Neuronal stem cell (in vitro differentiated cells): Measurements from ENCODE around the gene SNAI1. TPM values are rescaled to one million over a fixed set of nuclear protein-coding genes. Genes with fewer than 3 reads are reported as not detected.

Experiments
- DNase-seq: peaks from one replicate; pipeline ENCODE4 v3.0.0-alpha.2; 2013; ENCODE audit warnings: low spot score
- H2AFZ ChIP-seq: one replicate; pipeline ENCODE4 v1.6.1; 2013; ENCODE audit warnings: mild to moderate bottlenecking, low read length, inconsistent platforms
- H2AK5ac ChIP-seq: 2 replicates; pipeline ENCODE4 v1.6.1; 2013; ENCODE audit warnings: low read depth, mild to moderate bottlenecking, inconsistent platforms, low read length, moderate library complexity, mixed read lengths
- H2BK120ac ChIP-seq: 2 replicates; pipeline ENCODE4 v1.6.1; 2013; ENCODE audit warnings: low read depth, mild to moderate bottlenecking, inconsistent platforms, low read length, moderate library complexity, mixed read lengths
- H2BK12ac ChIP-seq: one replicate; pipeline ENCODE4 v1.6.1; 2013; ENCODE audit warnings: low read length, inconsistent platforms
- H2BK15ac ChIP-seq: 2 replicates; pipeline ENCODE4 v1.6.1; 2013; ENCODE audit warnings: mild to moderate bottlenecking, low read length, inconsistent platforms, mixed read lengths
- H2BK5ac ChIP-seq: one replicate; pipeline ENCODE4 v1.6.1; 2013; ENCODE audit warnings: inconsistent platforms, mild to moderate bottlenecking, low read length, moderate library complexity
- H3K14ac ChIP-seq: one replicate; pipeline ENCODE4 v1.6.1; 2013; ENCODE audit warnings: low read length, inconsistent platforms
- H3K18ac ChIP-seq: 2 replicates; pipeline ENCODE4 v1.6.1; 2013; ENCODE audit warnings: low read length, inconsistent platforms
- H3K23ac ChIP-seq: 2 replicates; pipeline ENCODE4 v1.6.1; 2013; ENCODE audit warnings: low read depth, mild to moderate bottlenecking, mixed read lengths, low read length, inconsistent platforms; ENCODE audit not compliant: poor library complexity
- H3K27ac ChIP-seq: replicated peaks from 3 replicates; pipeline ENCODE4 v1.5.1; 2013; ENCODE audit warnings: low read length, inconsistent platforms
- H3K27me3 ChIP-seq, 3 experiments: 2 replicates each; pipeline ENCODE4 v1.6.1; 2013; ENCODE audit warnings: low read length in 3 of 3, mild to moderate bottlenecking in 2 of 3, inconsistent platforms in 1 of 3, low read depth in 1 of 3, mixed read lengths in 1 of 3, moderate library complexity in 1 of 3; ENCODE audit not compliant: control insufficient read depth in 3 of 3, insufficient read depth in 3 of 3
- H3K36me3 ChIP-seq, 2 donors: replicated peaks in 1 of 2; 2 replicates each; pipeline ENCODE4 v1.6.1; 2013; ENCODE audit warnings: low read length in 2 of 2; ENCODE audit not compliant: control insufficient read depth in 2 of 2, insufficient read depth in 2 of 2
- H3K4ac ChIP-seq: 2 replicates; pipeline ENCODE4 v1.6.1; 2013; ENCODE audit warnings: inconsistent platforms, mild to moderate bottlenecking, low read length, moderate library complexity
- H3K4me1 ChIP-seq, 2 donors: 1 replicate in 1 of 2; 2 replicates in 1 of 2; pipeline ENCODE4 v1.6.1; 2013; ENCODE audit warnings: low read length in 2 of 2, low read depth in 1 of 2; ENCODE audit not compliant: control insufficient read depth in 2 of 2, insufficient read depth in 1 of 2
- H3K4me2 ChIP-seq: one replicate; pipeline ENCODE4 v1.6.1; 2013; ENCODE audit warnings: mild to moderate bottlenecking, low read length, inconsistent platforms; ENCODE audit not compliant: insufficient read depth, poor library complexity, severe bottlenecking
- H3K4me3 ChIP-seq, 2 donors: 2 replicates each; pipeline ENCODE4 v1.5.1; 2013; ENCODE audit warnings: low read length in 2 of 2, mild to moderate bottlenecking in 2 of 2, inconsistent platforms in 1 of 2, moderate library complexity in 1 of 2
- H3K79me1 ChIP-seq: one replicate; pipeline ENCODE4 v1.6.1; 2013; ENCODE audit warnings: low read depth, mild to moderate bottlenecking, inconsistent platforms, low read length, moderate library complexity
- H3K9ac ChIP-seq: one replicate; pipeline ENCODE4 v1.6.1; 2013; ENCODE audit warnings: mild to moderate bottlenecking, low read depth, low read length, inconsistent platforms; ENCODE audit not compliant: poor library complexity
- H3K9me3 ChIP-seq, 2 donors: replicated peaks in 1 of 2; 2 replicates each; pipeline versions ENCODE3 to v1.6.1; 2013; ENCODE audit warnings: low read length in 2 of 2, mild to moderate bottlenecking in 2 of 2, inconsistent platforms in 1 of 2, low read depth in 1 of 2, mixed read lengths in 1 of 2, moderate library complexity in 1 of 2; ENCODE audit not compliant: control insufficient read depth in 2 of 2, insufficient read depth in 1 of 2
- H4K8ac ChIP-seq: one replicate; pipeline ENCODE4 v1.6.1; 2013; ENCODE audit warnings: low read depth, mild to moderate bottlenecking, inconsistent platforms, low read length, moderate library complexity
- H4K91ac ChIP-seq: one replicate; pipeline ENCODE4 v1.6.1; 2013; ENCODE audit warnings: low read length, low read depth, mild to moderate bottlenecking, inconsistent platforms; ENCODE audit not compliant: poor library complexity
- WGBS, 2 donors: extraction: QIAGEN DNeasy Blood & Tissue Kit; methylation state at CpG; one replicate each; pipeline ENCODE4 v1.1.7; 2013; ENCODE audit warnings: missing lambda C conversion rate in 2 of 2, mixed read lengths in 1 of 2; ENCODE audit not compliant: insufficient read length in 2 of 2, insufficient replicate concordance in 1 of 2; ENCODE audit errors: extremely low coverage in 2 of 2; 5-methylcytosine and 5-hydroxymethylcytosine counted together
- small RNA-seq: library from polyadenylated mRNA; stranded (forward); fragments of <200 nt; extraction: miRNeasy Mini kit (QIAGEN cat#:217004); gene quantifications from one replicate; pipeline ENCODE3, GENCODE V24; 2013; ENCODE audit not compliant: insufficient read depth

The SNAI1 gene

DNA sequence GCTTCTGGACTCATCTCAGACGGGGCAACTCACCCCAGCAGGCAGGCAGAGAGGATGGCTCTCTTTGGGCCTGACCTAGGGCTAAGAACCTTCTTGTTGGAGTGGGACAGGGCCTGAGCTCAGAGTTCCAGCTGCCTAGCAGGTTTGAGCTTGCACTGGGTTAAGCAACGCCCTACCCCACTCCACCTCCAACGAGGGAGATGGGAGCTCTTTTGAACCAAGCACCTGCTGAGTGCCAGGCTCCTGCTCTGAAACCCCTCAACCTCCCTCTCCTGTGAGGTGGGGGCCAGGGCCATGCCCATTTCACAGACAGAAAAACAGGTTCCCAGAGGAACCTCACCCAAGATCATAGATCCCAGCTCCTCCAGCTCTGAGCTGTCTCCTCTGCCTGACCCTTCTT is 54.3 kb downstream of the SNAI1 start:
- no peak overlapping the region for H2BK5ac ChIP-seq
- no peak overlapping the region for H3K4me3 ChIP-seq
- H3K79me1 ChIP-seq: no peaks in the 10 kb centered on the region
- DNase-seq: no peak
- H2BK15ac ChIP-seq: no peak overlapping the region
- peak overlapping the region; percentile 72 for H2AK5ac ChIP-seq
- no peak overlapping the region for H3K14ac ChIP-seq
- peak overlapping the region; percentile 73 for H3K18ac ChIP-seq
- H3K4me1 ChIP-seq: peaks cover 7 to 13% of the 10 kb centered on the region in 2 donors
- no peaks in the 10 kb centered on the region for H3K36me3 ChIP-seq
- H4K8ac ChIP-seq: no peak overlapping the region
- WGBS, 2 donors: no CpG with 5 or more reads among the region's 3 CpGs
- H3K4ac ChIP-seq: no peak overlapping the region
- no peak overlapping the region for H2BK120ac ChIP-seq
- H3K4me2 ChIP-seq: no peak overlapping the region
- H3K9me3 ChIP-seq: peaks cover 0 to 2% of the 10 kb centered on the region in 2 donors
- H3K23ac ChIP-seq: no peak overlapping the region
- no peak overlapping the region for H2AFZ ChIP-seq
- H3K9ac ChIP-seq: no peak overlapping the region
- no peak overlapping the region for H3K27ac ChIP-seq
- H3K27me3 ChIP-seq: no peaks in the 10 kb centered on the region
- no peak overlapping the region for H2BK12ac ChIP-seq
- no peak overlapping the region for H4K91ac ChIP-seq

DNA sequence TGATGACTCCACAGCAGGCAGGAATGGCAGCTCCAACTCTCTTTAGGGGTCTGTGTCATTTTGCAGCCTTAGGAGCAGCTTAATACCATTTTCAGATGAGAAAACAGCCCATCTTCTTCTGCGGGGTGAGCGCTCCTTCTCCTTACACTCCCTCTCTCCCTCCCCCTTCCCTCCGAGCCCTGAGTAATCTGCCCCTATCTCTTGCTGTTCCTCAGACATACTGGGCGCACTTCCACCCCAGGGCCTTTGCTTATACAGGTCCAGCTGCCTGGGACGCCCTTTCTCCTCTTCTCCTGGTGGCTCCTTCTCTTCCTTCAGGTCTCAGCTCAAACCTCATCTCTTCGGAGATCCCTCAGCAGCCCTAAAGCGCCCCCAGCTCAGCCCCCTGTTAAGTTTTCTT is 54.8 kb downstream of the SNAI1 start:
- H3K4ac ChIP-seq: no peak overlapping the region
- H3K14ac ChIP-seq: no peak overlapping the region
- H3K18ac ChIP-seq: no peak overlapping the region
- no peak overlapping the region for H3K9ac ChIP-seq
- H3K36me3 ChIP-seq: no peaks in the 10 kb centered on the region
- no peak overlapping the region for H2BK120ac ChIP-seq
- no peak overlapping the region for H2AFZ ChIP-seq
- H2BK12ac ChIP-seq: no peak overlapping the region
- no peak overlapping the region for H3K4me2 ChIP-seq
- H3K79me1 ChIP-seq: no peaks in the 10 kb centered on the region
- no peak overlapping the region for H4K8ac ChIP-seq
- WGBS, 2 donors: no CpG with 5 or more reads among the region's 7 CpGs
- H3K27me3 ChIP-seq: no peaks in the 10 kb centered on the region
- peak overlapping the region; percentile 40 for H2BK15ac ChIP-seq
- H3K4me1 ChIP-seq: peaks cover 7 to 13% of the 10 kb centered on the region in 2 donors
- H3K27ac ChIP-seq: no peak overlapping the region
- H4K91ac ChIP-seq: no peak overlapping the region
- DNase-seq: no peak
- no peak overlapping the region for H2BK5ac ChIP-seq
- H2AK5ac ChIP-seq: peak overlapping the region; percentile 8
- no peak overlapping the region for H3K23ac ChIP-seq
- no peaks in the 10 kb centered on the region for H3K9me3 ChIP-seq
- no peak overlapping the region for H3K4me3 ChIP-seq

DNA sequence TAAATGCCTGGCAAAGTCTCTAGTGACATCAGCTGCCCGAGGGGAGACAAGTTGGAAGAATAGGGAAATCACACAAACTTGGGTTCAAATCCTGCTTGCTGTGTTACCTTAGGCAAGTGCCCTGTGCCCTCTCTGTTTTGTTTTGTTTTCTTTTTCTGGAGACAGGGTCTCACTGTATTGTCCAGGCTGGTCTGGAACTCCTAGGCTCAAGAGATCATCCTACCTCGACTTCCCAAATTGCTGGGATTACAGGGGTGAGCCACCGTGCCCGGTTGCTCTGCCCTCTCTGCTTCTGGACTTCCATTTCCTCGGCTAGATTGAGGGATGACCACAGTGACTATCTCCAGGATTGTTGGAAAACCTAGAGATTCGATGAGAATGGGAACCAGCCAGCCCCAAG is 55.4 kb downstream of the SNAI1 start:
- H4K8ac ChIP-seq: no peak overlapping the region
- DNase-seq: no peak

More for the DNA sequence above, 55.4 kb downstream of the SNAI1 start:
- Histone ChIP-seq H2BK120ac (no peak overlapping the region), H3K9ac (peak overlapping the region; percentile 5), H3K79me1 (no peaks in the 10 kb centered on the region), H3K36me3 (no peaks in the 10 kb centered on the region), H3K4ac (no peak overlapping the region), H3K27ac (no peak overlapping the region), H2AFZ (no peak overlapping the region), H3K9me3 (no peaks in the 10 kb centered on the region), H4K91ac (no peak overlapping the region), H3K18ac (no peak overlapping the region), H3K14ac (no peak overlapping the region), H3K4me3 (no peak overlapping the region), H3K23ac (no peak overlapping the region), H2BK5ac (no peak overlapping the region), H2BK15ac (peak overlapping the region; percentile 40), H2AK5ac (no peak overlapping the region), H3K4me1 (peaks cover 7 to 13% of the 10 kb centered on the region in 2 donors), H3K4me2 (no peak overlapping the region), H3K27me3 (no peaks in the 10 kb centered on the region), H2BK12ac (no peak overlapping the region)
- WGBS, 2 donors: no CpG with 5 or more reads among the region's 6 CpGs

Small RNA genes lying within 50 kb of the gene (small RNA-seq; reads per million reads assigned to genes)
- gene RF00017 (not detected), gene RNU6-147P (not detected)
